RKO (cell line): Measurements from ENCODE around the gene BLZF1.
"Not testable (repeated sequence)": the region's sequence is repeated elsewhere in the genome, so short reads cannot be mapped to it uniquely, and the experiment has no call there.

Experiments used
- DNase-seq: peaks from one replicate; pipeline ENCODE4 v3.0.0-alpha.2; 2016; ENCODE audit warnings: low spot score

The BLZF1 gene, protein sequence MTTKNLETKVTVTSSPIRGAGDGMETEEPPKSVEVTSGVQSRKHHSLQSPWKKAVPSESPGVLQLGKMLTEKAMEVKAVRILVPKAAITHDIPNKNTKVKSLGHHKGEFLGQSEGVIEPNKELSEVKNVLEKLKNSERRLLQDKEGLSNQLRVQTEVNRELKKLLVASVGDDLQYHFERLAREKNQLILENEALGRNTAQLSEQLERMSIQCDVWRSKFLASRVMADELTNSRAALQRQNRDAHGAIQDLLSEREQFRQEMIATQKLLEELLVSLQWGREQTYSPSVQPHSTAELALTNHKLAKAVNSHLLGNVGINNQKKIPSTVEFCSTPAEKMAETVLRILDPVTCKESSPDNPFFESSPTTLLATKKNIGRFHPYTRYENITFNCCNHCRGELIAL

DNA sequence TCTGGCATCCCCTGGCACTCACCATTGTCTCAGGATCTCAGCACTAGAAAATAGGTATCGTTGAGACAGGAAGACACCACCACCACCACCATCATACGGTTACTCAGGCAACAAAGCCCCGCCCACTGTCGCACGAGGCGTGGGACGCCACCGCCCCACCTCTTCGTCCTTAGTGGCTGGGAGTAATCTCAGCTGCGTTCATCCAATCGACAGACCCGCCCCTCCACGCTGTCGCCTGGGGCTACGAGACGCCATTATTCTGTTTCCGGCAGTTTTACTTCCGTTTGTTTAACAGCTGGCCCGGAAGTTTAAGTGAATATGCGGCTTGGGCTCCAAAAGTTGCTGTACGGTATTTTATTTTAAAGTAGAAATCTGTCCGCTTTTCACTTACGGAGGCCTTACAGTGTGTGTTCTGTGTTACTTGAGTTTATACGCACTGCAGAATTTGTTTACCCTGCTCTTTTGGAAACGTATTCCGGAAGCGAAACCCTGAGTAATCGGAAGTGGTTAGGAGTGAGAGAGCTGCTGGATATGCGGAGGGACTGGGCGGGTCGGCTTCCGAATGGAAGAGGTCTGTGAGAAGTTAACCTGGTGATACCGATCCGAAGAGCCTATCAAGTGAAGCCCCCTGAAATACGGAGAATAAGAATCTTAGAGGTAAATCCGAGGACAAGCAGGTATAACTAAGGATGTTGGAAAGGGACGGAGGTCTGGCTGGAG lies at the start of gene BLZF1, which contains the start of gene NME7:
BLZF1 (plus strand) TSS at position 510 of the 720 bp plus-strand sequence. CDS start 1,328 bp downstream, outside the sequence.
NME7 (minus strand) TSS at position 112 of the 720 bp plus-strand sequence; CDS start at position 25, 87 bp downstream.
- DNase-seq = peak; percentile 98

GRCh38 chr1:169318536-169319244 lies 49.3 kb upstream of the BLZF1 start:
- DNase-seq = no peak

GRCh38 chr1:169321539-169321938 lies 46.5 kb upstream of the BLZF1 start:
- peak; percentile 66 for DNase-seq

DNA sequence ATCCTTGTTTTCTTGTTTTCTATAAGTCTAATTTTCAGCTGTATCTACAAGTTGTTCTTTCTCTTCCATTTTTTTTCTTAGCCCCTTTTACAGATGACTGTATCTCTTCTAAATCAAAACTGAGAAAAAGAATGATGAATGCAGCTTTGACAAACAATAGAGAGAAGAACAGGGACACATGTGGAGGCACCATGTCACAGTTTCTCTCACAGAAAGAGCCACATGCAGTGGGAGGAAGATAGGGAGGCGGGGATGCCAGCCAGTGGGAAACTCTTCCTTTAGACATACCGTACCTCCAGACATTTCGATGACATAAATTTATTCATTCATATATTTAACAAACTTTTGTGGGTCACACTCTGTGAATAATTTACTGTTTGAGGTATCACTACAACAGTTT lies 45.9 kb upstream of the BLZF1 start:
- DNase-seq = no peak

GRCh38 chr1:169325117-169325516 lies 42.9 kb upstream of the BLZF1 start:
- DNase-seq = no peak

GRCh38 chr1:169326261-169326955 lies 41.6 kb upstream of the BLZF1 start:
- DNase-seq = no peak

- peak; percentile 18 for DNase-seq
Measured at GRCh38 chr1:169326956-169327268, 41.1 kb upstream of the BLZF1 start.

GRCh38 chr1:169327875-169328274 lies 40.1 kb upstream of the BLZF1 start:
- no peak for DNase-seq

GRCh38 chr1:169329383-169329782 lies 38.6 kb upstream of the BLZF1 start:
- DNase-seq = no peak

- DNase-seq = no peak
Measured at GRCh38 chr1:169330927-169331326, 37.1 kb upstream of the BLZF1 start.

DNA sequence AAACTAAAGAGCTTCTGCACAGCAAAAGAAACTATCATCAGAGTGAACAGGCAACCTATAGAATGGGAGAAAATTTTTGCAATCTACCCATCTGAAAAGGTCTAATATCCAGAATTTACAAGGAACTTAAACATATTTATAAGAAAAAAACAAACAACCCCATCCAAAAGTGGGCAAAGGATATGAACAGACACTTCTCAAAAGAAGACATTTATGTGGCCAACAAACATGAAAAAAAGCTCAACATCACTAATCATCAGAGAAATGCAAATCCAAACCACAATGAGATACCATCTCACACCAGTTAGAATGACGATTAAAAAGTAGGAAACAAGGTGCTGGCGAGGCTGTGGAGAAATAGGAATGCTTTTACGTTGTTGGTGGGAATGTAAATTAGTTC lies 33.3 kb upstream of the BLZF1 start:
- DNase-seq = not testable (repeated sequence)

DNA sequence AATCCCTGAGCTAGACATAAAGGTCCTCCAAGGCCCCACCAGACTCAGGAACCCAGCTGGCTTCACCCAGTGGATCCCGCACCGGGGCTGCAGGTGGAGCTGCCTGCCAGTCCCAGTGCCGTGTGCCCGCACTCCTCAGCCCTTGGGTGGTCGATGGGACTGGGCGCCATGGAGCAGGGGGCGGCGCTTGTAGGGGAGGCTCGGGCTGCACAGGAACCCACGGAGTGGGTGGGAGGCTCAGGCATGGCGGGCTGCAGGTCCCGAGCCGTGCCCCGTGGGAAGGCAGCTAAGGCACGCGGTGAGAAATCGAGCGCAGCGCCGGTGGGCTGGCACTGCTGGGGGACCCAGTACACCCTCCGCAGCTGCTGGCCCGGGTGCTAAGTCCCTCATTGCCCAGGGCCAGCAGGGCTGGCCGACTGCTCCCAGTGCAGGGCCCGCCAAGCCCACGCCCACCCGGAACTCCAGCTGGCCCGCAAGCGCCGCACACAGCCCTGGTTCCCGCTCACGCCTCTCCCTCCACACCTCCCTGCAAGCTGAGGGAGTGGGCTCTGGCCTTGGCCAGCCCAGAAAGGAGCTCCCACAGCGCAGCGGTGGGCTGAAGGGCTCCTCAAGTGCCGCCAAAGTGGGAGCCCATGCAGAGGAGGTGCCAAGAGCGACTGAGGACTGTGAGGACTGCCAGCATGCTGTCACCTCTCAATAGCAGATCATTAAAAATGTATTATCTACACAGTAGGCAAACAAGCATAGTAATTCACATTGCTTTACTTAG lies 30.9 kb upstream of the BLZF1 start:
- not testable (repeated sequence) for DNase-seq

DNA sequence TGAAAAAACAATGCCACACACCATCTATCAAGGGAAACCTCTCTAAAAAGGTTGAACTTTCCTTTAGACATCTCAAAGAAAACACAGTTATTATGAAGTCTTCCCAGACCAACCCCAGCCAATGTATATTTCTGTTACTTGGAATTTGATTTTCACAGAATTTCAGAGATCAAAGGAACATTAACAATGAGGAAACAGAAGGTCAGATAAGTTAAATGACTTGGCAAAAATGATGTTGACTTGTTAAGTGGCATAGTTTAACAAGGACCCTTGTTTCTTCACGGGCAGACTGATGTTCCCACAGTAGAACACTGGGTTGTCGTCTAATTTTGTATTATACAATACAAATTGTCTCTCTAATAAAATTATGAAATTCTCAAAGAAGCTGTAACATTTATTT lies 29.4 kb upstream of the BLZF1 start:
- no peak for DNase-seq

DNA sequence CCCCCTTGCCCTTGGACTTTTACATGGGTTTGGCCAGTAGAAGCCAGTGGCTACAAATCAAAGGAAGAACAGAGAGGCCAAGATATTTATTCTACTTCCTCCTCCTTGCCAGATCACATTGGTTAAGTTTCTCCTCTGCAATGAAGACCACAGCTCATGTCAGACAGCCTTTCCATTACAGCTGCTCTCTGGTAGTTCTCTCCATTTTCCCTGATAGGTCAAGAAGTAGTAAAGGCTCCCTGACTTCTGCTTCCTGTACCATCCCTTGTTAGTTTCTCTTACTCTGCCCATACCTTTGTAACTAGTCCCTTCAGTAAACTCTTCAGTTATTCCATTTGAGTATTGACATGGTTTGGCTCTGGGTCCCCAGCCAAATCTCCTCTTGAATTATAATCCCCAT lies 28.2 kb upstream of the BLZF1 start:
- DNase-seq = no peak

GRCh38 chr1:169340882-169341281 lies 27.1 kb upstream of the BLZF1 start:
- no peak for DNase-seq

DNA sequence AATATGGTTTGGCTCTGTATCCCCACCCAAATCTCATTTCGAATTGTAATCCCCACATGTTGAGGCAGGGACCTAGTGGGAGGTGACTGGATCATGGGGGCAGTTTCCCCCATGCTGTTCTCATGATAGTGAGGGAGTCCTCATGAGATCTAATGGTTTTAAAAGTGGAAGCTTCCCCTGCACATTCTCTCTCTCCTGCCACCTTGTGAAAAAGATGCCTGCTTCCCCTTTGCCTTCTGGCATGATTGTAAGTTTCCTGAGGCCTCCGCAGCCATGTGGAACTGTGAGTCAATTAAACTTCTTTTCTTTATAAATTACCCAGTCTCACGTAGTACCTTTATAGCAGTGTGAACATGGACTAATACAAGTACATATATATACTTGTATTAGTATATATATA lies 25.9 kb upstream of the BLZF1 start:
- DNase-seq = not testable (repeated sequence)

GRCh38 chr1:169345511-169345910 lies 22.5 kb upstream of the BLZF1 start:
- no peak for DNase-seq

- no peak for DNase-seq
Measured at GRCh38 chr1:169346036-169346589, 21.9 kb upstream of the BLZF1 start.

DNA sequence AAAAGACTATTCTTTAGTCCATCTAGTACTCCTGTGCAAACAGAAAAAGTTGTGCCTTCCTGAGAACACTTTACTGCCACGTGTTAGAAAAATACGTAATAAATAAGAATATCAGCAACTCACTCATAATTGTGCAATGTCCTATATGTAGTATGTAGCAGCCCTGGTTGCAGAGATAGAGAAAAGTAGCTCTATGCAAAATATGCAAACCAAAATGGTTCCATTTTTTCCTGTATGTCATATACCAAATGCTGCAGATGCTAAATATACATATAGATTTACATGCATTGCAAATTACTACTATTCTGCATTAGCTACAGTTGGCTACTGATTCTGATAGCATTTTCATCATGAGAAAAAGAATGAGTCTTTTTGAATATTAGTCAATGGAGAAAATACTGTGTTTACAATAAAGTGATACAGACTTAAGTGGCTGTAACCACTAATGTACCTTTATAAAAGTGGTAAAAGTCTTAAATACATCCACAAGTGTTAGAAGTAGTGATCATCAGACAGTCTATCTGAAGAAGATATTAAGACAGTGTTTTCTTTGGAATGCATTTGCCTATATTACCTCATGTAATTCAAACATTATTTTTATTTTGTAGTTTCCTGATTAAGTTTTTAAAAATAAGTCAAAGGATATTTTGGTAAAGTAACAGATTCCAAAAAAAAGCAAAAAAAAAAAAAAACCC lies 20.2 kb upstream of the BLZF1 start:
- DNase-seq = no peak

DNA sequence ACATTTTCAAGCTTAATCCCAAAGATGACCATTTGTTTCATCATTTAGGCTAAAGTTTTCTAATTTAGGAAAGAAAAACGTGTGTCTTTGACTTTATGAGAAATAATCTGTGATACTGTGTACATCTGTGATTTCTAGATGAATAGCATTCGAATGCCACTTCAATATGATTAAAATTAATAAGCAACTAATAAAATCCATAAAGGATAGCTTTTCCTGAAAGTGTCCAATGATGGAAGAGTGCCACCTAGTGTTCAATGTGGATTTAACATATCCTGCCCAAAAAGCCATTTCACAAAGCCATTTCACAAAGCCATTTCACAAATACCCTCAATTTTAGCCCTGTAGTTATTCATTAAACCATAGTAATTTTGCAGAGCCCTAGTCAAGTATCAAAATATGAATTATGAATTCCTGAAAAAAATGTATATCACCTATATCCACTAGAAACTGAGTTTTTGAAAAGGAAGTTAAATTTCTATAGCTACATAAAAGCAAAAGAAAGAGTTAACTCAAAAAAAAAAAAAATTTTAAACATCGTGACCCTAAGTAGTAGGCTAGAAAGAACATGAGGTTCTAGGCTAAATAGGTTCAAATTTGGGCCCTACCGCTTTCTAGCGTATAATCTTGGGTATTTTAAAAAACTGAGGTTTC lies 19.5 kb upstream of the BLZF1 start:
- DNase-seq = peak; percentile 66
